Muscle layer of duodenum (tissue), 2 donors: Measurements from ENCODE around the gene ADAMTS16.

Experiments used
- H3K27ac ChIP-seq: one replicate; pipeline ENCODE4 v1.7.0; 2013; ENCODE audit warnings: mild to moderate bottlenecking, low read length
- H3K27me3 ChIP-seq: one replicate; pipeline ENCODE4 v1.7.0; 2013; ENCODE audit warnings: low read depth, mild to moderate bottlenecking, control low read depth, low read length
- H3K36me3 ChIP-seq, 2 donors: one replicate each; pipeline ENCODE4 v1.7.0; 2013; ENCODE audit warnings: low read length in 2 of 2, control low read depth in 1 of 2, mild to moderate bottlenecking in 1 of 2; ENCODE audit not compliant: insufficient read depth in 2 of 2, control insufficient read depth in 1 of 2
- H3K4me1 ChIP-seq, 2 donors: one replicate each; pipeline ENCODE4 v1.7.0; 2013; ENCODE audit warnings: low read length in 2 of 2, mild to moderate bottlenecking in 2 of 2, control low read depth in 1 of 2, moderate library complexity in 1 of 2; ENCODE audit not compliant: insufficient read depth in 2 of 2, control insufficient read depth in 1 of 2
- H3K4me3 ChIP-seq, 2 donors: one replicate each; pipeline ENCODE4 v1.7.0; 2013; ENCODE audit warnings: low read length in 2 of 2, low read depth in 1 of 2, mild to moderate bottlenecking in 1 of 2
- H3K9me3 ChIP-seq, 2 donors: one replicate each; pipeline ENCODE4 v1.7.0; 2013; ENCODE audit warnings: low read length in 2 of 2, control low read depth in 1 of 2, mild to moderate bottlenecking in 1 of 2; ENCODE audit not compliant: control insufficient read depth in 1 of 2
- donor health status: healthy.

The ADAMTS16 gene

DNA sequence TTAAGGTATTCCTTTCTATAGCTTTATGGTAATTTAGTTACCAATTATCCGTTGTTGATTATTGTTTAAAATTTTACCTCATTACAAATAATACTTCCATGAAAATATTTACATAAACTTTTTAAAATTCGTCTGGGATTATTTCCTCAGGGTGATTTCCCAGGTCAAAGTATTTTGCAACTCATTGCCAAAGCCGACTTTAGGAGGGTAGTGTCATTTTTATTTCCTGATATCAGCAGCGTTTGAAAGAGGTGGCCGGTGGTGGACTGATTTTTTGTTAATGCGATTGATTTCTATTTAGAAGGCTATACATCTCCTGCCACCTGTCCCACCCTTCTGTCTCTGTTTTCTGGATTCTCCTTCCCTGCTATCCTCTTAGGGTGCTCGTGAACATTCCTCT, 4.3 kb downstream of the ADAMTS16 start:
- Histone ChIP-seq H3K36me3 (no peaks in the 10 kb centered on the region), H3K4me1 (peaks cover 0 to 22% of the 10 kb centered on the region in 2 donors), H3K4me3 (no peak overlapping the region), H3K27ac (no peak overlapping the region), H3K27me3 (peaks cover 10% of the 10 kb centered on the region), H3K9me3 (no peaks in the 10 kb centered on the region)

DNA sequence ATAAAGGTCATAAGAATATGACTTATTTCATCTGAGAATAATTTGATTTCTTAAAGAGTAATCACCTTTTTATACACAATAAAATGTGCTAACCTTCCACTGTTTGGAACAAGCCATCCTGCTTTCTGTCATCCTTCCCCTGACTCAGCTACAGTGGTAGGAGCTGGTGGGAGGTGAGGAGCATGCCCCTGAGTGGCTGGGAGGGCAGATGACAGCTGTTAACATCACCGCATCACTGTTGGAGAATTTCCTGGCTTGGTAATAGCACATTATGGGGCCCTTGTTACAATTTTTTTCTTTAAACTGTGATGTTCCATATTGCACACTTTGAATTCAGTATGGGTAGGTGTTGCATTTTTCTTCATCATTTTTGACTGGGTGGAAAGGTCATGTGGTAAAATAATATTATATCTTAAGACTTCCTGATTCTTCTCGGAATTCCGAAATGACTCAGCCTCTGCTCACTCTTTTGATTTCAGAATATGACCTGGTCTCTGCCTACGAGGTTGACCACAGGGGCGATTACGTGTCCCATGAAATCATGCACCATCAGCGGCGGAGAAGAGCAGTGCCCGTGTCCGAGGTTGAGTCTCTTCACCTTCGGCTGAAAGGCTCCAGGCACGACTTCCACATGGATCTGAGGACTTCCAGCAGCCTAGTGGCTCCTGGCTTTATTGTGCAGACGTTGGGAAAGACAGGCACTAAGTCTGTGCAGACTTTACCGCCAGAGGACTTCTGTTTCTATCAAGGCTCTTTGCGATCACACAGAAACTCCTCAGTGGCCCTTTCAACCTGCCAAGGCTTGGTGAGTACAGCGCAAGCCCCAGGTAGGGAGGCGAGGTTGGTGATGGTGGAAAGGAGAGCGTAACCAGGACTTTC, 5.8 kb downstream of the ADAMTS16 start:
- no peak overlapping the region for H3K27ac ChIP-seq
- peaks cover 0 to 8% of the 10 kb centered on the region in 2 donors for H3K4me1 ChIP-seq
- no peak overlapping the region for H3K4me3 ChIP-seq
- peaks cover 0 to 5% of the 10 kb centered on the region in 2 donors for H3K9me3 ChIP-seq
- H3K36me3 ChIP-seq = no peaks in the 10 kb centered on the region
- peaks cover 4% of the 10 kb centered on the region for H3K27me3 ChIP-seq

DNA sequence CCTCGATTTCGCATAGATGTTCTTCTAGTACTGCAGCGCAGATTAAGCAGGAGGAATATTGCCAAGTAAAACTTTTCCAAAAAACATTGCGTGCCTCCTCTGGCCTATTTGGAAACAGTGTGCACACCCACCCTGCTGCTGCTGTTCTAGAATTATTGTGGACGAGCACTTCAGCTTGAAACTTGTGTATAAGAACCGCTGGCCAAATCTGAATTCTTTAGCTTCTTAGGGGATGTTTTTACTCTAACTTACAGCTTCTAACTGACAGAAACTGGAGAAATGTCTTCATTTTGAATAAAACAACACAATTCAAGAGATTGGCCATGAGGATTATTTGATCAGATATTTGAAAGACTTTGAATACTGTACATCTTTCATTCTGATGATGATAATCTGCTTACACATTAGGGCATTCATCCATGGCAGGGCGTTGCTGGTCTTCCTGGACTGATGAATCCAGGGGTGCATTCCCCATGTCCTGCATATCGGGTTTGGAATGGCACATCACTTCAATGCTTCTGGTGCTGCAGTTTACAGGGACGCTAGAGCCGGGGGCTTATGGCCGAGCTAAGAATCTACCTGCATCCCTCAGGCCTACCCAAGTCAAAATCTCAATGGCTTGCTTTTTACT, 6.5 kb downstream of the ADAMTS16 start:
- Histone ChIP-seq H3K9me3 (peaks cover 0 to 5% of the 10 kb centered on the region in 2 donors), H3K27me3 (no peaks in the 10 kb centered on the region), H3K27ac (no peak overlapping the region), H3K4me3 (no peak overlapping the region), H3K4me1 (peaks cover 0 to under 1% of the 10 kb centered on the region in 2 donors), H3K36me3 (no peaks in the 10 kb centered on the region)

DNA sequence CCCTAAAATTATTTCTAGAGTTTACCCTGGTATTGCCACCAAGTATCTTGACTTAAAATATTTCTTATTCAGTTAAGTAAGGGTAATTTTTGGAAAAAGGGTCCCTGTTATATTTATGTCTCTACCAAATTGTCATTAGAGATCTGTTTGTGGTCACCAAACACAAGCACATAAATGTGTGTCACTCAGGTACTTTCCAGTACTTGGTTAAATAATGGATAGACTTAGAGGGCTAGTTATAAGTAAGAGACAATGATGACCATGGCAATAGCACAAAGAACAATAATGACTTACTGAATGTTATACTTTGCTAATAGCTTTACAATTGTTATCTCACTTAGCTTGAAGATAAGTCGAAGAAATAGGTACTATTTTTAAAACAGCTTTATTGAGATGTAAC, 9.0 kb downstream of the ADAMTS16 start:
- Histone ChIP-seq H3K27ac (no peak overlapping the region), H3K27me3 (no peaks in the 10 kb centered on the region), H3K9me3 (peaks cover 0 to 5% of the 10 kb centered on the region in 2 donors), H3K36me3 (no peaks in the 10 kb centered on the region), H3K4me1 (no peaks in the 10 kb centered on the region), H3K4me3 (no peak overlapping the region)

DNA sequence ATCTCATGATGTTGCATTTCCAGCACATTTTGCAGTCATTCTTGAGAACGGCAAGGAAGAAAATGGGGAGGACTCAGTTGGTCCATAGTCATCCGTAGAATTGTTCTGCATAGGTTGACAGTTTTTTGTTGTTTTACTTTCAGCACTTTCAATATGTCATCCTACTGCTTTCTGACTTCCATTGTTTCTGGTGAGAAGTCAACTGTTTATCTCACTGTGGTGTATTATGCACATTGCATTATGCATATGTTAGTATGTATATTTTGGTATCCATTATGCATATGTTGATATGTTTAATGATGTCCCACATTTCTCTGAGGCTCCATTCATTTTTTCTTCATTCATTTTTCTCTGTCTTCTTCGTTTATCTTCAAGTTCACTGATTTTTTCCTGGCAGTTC, 10.5 kb downstream of the ADAMTS16 start:
- Histone ChIP-seq H3K36me3 (no peaks in the 10 kb centered on the region), H3K27me3 (no peaks in the 10 kb centered on the region), H3K4me1 (no peaks in the 10 kb centered on the region), H3K9me3 (peaks cover 0 to 5% of the 10 kb centered on the region in 2 donors), H3K27ac (no peak overlapping the region), H3K4me3 (no peak overlapping the region)

DNA sequence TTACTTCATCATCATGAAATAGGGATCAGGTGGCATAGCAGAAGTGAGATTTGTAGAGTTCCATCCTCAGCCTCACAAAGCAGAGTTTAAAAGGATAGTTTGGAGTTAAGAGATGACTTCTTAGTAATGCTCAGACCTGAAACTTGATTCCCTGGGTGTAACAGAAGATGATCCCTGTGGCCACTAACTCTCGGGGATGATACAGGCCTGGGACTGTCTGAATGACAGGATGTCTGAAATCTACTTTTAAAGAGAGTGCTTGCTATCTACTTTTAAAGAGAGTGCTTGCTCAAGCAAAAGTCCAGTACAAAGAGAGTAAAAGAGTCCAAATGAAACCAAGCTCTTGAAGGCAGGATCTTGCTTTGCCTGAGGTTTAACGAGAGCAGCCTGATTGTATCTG, 14.6 kb downstream of the ADAMTS16 start:
- no peaks in the 10 kb centered on the region for H3K36me3 ChIP-seq
- no peak overlapping the region for H3K27ac ChIP-seq
- peaks cover 0 to 5% of the 10 kb centered on the region in 2 donors for H3K9me3 ChIP-seq
- H3K4me1 ChIP-seq = no peaks in the 10 kb centered on the region
- H3K4me3 ChIP-seq = no peak overlapping the region
- no peaks in the 10 kb centered on the region for H3K27me3 ChIP-seq

DNA sequence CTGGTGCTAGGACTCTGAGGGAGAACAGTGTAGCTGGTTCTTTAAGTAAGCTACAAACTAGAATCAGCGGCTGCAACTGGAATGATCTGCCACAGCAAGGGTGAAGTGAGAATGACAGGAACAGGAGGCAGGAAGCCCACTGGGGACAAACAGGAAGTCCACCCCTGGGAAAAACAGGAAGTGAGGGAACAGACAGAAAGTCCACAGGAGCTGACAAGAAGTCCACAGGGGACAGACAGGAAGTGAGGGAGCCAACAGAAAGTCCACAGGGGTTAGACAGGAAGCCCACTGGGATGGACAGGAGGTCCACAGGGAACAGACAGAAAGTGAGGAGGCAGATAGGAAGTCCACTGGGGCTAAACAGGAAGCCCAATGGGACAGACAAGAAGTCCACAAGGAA, 15.5 kb downstream of the ADAMTS16 start:
- Histone ChIP-seq H3K9me3 (peaks cover 0 to 2% of the 10 kb centered on the region in 2 donors), H3K27ac (no peak overlapping the region), H3K4me1 (no peaks in the 10 kb centered on the region), H3K36me3 (no peaks in the 10 kb centered on the region), H3K4me3 (no peak overlapping the region), H3K27me3 (no peaks in the 10 kb centered on the region)

DNA sequence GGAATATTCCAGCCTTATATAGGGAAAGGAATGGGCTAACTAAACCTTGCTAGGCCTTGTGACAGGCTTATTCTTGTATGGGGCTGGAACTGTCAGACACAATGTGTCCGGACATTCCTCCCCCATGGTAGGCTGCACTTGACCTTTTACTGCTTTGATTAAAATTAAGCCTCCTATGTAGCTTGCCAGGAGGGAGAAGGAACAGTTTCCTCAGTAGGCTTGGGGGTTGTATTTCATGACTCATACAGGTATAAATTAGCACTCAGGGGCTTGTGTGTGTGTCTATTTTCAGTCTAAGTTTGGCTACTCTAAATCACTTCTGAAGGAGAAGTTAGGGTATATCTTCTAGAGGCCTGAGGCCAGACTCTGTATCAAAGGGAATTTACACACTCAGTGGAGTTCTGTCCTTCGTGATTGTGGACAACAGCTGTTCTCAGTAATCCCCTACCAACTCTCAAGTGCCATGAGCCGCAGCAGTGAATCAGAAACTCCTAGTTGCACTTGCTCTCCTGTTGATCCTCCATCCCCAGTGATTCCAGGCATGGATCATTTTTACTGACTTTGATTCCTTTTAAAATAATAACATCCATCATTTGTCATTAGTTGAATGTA, 16.4 kb downstream of the ADAMTS16 start:
- Histone ChIP-seq H3K9me3 (no peaks in the 10 kb centered on the region), H3K27ac (no peak overlapping the region), H3K4me3 (no peak overlapping the region), H3K4me1 (no peaks in the 10 kb centered on the region), H3K27me3 (no peaks in the 10 kb centered on the region), H3K36me3 (no peaks in the 10 kb centered on the region)

DNA sequence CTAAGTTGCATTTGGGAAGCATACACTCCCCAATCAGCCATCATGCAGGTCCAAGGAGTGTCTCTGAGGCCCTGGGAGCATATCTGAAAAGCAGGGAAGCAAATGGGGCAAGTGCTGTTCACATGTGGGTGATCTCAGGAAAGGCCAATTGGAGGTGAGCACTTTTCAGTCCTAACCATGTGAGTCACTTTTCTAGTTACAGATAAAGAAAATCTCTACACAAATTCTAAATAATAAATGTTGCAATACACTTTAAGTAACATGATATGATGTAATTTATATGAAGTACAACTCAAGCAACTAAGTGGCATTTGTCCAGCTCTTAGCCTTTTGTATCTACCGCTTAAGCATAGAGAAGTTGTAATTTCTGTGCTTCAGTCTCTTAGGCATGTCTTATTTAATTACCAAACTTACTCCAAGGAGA, 18.4 kb downstream of the ADAMTS16 start:
- Histone ChIP-seq H3K36me3 (no peaks in the 10 kb centered on the region), H3K27me3 (no peaks in the 10 kb centered on the region), H3K9me3 (no peaks in the 10 kb centered on the region), H3K27ac (no peak overlapping the region), H3K4me3 (no peak overlapping the region), H3K4me1 (no peaks in the 10 kb centered on the region)

DNA sequence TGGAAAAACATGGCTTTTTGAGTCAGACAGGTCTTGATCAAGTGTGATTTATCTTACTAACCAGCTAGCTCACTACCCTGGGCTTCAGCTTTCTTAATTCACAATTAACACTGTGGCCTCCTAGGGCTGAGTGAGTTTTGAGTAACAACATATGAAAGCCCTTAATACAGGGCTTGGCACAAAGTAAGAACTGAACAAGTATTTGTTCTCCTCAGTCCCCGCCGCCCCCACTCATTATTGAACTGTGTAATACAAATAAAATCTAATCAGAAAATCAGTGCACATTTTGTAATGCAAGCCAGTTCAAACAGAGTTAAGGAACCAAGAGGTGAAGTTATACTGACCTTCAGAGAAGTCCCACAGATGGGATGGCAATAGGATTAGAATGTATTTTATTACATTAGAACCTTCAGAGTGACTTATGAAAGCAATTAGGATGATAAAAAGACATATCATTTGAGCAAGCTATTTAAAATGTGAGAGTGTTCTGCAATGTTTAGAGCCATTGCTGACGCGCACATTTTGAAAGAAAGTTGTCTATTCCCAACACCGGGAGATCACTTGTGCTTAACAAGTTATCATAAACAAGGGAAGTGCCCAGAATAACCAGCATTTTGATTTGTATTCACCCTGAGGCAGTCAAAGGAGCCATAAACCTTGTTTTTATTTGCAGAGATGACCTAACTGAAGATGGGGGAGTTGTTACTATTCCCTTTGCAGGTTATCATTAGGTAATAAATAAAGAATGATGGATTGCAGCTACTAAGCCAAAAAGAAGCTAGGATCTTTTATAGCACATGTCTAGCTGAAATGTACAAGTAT, 19.4 kb downstream of the ADAMTS16 start:
- H3K4me1 ChIP-seq = no peaks in the 10 kb centered on the region
- H3K9me3 ChIP-seq = no peaks in the 10 kb centered on the region
- H3K27me3 ChIP-seq = no peaks in the 10 kb centered on the region
- H3K36me3 ChIP-seq = no peaks in the 10 kb centered on the region
- H3K27ac ChIP-seq = no peak overlapping the region
- no peak overlapping the region for H3K4me3 ChIP-seq

DNA sequence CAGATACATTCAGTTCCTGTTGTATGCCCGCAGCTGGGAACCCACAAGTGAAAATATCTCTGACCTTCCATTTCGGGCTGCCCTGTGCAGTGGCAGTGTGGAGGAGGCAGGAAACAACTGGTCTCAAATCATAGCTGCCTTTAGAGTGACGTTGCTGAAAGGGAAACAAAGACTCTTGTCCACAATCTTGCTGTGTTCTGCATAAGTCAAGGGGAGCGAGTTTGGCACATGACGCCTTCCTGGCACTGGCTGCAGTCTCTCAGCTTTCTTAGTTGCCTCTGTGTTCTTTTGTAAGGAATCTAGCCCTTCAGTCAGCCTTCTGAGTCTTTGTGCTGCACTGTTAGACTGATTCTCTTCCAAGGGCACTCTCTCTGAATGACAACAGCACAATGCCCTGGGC, 24.0 kb downstream of the ADAMTS16 start:
- Histone ChIP-seq H3K27ac (no peak overlapping the region), H3K27me3 (no peaks in the 10 kb centered on the region), H3K4me3 (no peak overlapping the region), H3K4me1 (no peaks in the 10 kb centered on the region), H3K36me3 (no peaks in the 10 kb centered on the region), H3K9me3 (no peaks in the 10 kb centered on the region)
